ENCODE data around the gene PDGFA.

DNA sequence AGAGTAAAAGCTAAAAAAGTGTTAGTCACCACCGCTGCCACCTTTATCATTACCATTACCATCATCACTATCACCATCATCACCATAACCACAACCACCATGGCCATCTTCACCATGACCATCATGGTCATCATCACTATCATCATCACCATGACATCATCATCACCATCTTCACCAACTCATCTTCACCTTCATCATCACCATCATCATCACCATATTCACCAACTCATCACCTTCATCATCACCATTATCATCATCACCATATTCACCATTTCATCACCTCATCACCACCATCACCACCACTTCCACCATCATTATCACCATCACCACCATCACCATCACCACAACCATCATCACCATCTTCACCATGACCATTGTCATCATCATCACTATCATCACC, 46.5 kb upstream of the PDGFA start:
- TF ChIP-seq CTCF (conservative IDR thresholded peaks at IDR 0.05; ENCODE audit: low read depth in 2 of 2) (no peak), EZH2 (IDR thresholded peaks at IDR 0.05; ENCODE audit: low read depth, unreplicated experiment) (no peak), EZH2phosphoT487 (IDR thresholded peaks at IDR 0.05; ENCODE audit: unreplicated experiment) (no peak), POLR2AphosphoS5 (IDR thresholded peaks at IDR 0.05; ENCODE audit: low read depth) (no peak), CREB1 (CRISPR knock-in tag; IDR thresholded peaks at IDR 0.05; ENCODE audit: low read depth) (no peak), STAT1 (IDR thresholded peaks at IDR 0.05; ENCODE audit: unreplicated experiment) (no peak), JUNB (IDR thresholded peaks at IDR 0.05; ENCODE audit: unreplicated experiment) (no peak)
- TF ChIP-seq, protein P1, sequence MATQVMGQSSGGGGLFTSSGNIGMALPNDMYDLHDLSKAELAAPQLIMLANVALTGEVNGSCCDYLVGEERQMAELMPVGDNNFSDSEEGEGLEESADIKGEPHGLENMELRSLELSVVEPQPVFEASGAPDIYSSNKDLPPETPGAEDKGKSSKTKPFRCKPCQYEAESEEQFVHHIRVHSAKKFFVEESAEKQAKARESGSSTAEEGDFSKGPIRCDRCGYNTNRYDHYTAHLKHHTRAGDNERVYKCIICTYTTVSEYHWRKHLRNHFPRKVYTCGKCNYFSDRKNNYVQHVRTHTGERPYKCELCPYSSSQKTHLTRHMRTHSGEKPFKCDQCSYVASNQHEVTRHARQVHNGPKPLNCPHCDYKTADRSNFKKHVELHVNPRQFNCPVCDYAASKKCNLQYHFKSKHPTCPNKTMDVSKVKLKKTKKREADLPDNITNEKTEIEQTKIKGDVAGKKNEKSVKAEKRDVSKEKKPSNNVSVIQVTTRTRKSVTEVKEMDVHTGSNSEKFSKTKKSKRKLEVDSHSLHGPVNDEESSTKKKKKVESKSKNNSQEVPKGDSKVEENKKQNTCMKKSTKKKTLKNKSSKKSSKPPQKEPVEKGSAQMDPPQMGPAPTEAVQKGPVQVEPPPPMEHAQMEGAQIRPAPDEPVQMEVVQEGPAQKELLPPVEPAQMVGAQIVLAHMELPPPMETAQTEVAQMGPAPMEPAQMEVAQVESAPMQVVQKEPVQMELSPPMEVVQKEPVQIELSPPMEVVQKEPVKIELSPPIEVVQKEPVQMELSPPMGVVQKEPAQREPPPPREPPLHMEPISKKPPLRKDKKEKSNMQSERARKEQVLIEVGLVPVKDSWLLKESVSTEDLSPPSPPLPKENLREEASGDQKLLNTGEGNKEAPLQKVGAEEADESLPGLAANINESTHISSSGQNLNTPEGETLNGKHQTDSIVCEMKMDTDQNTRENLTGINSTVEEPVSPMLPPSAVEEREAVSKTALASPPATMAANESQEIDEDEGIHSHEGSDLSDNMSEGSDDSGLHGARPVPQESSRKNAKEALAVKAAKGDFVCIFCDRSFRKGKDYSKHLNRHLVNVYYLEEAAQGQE (IDR thresholded peaks at IDR 0.05; ENCODE audit: unreplicated experiment): no peak

Data from GM23338 (cell line).